OCI-M2 (cell line): ENCODE data around the gene TMEM94.
"Not testable (repeated sequence)": the region's sequence is repeated elsewhere in the genome, so short reads cannot be mapped to it uniquely, and the experiment has no call there.

Experiments used
- DNase-seq: peaks from one replicate; lab custom pipeline; 2025; ENCODE audit not compliant: unreplicated experiment; lab: John Stamatoyannopoulos, UW

TMEM94 gene

GRCh38 chr17:75456417-75457046 lies at the start of gene TMEM94:
TSS of gene TMEM94 (plus strand) at chr17:75456635. CDS start at chr17:75471906, 15,271 bp downstream.
- peak; percentile 69 for DNase-seq

DNA sequence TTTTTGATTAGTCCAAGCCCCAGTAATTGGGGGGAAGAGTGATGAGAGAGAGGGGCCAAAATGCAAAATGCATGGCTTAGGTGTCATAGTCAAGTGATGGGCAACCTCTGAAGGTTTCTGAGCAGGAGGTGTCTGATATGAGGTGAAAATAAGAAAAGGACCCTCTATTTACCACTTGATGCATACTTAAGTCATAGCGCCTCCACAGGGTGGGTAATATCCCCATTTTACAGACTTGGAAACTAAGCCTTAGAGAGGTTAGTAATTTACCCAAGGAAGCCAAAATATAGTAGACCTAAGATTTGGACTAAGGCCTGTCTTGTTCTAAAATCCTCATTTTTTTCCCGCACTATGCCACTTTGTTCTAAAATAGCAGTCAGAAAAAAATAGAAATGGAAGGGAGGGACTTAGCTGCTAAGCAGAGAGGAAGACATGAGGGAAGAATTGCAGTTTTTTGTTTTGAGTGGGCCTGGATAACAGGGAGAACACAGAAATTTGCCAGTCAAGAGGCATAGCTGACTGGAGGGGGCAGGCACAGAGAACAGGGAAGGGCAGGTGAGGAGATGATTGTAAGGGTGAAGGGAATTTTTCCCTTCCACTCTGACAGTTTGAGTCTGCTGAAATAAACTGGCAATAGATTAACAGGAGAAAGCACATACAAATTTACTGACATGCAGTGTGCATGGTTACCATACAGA lies 48.6 kb upstream of the TMEM94 start:
- DNase-seq: no peak

GRCh38 chr17:75410141-75410540 lies 46.3 kb upstream of the TMEM94 start:
- DNase-seq: no peak

DNA sequence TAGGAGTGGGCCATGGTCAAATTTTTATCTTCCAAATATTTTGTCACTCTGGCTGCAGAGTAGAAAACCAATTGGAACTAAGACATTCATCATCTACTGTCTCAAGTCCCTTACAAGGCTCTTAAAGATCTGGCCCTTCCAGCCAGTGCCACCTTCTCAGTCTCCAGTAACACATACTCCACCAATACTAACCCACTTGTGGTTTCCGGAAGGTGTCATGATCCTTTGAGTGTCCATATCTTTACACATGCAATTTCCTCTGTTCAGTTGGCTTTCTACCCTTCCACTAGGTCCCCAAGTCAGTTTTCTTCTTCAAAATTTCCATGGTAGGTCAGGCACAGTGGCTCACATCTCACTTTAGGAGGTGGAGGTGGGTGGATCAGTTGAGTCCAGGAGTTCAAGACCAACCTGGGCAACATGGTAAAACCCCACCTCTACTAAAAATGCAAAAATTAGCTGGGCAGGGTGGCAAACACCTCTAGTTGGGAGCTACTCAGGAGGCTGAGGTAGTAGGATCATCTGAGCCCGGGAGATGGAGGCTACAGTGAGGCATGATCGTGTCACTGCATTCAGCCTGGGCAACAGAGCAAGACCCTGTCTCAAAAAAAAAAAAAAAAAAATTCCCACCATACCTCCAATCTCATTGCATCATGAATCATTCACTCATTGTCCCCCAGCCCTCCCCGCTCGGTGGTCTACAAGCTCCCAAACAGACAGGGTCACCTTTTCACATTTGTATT lies 44.9 kb upstream of the TMEM94 start:
- DNase-seq: no peak

DNA sequence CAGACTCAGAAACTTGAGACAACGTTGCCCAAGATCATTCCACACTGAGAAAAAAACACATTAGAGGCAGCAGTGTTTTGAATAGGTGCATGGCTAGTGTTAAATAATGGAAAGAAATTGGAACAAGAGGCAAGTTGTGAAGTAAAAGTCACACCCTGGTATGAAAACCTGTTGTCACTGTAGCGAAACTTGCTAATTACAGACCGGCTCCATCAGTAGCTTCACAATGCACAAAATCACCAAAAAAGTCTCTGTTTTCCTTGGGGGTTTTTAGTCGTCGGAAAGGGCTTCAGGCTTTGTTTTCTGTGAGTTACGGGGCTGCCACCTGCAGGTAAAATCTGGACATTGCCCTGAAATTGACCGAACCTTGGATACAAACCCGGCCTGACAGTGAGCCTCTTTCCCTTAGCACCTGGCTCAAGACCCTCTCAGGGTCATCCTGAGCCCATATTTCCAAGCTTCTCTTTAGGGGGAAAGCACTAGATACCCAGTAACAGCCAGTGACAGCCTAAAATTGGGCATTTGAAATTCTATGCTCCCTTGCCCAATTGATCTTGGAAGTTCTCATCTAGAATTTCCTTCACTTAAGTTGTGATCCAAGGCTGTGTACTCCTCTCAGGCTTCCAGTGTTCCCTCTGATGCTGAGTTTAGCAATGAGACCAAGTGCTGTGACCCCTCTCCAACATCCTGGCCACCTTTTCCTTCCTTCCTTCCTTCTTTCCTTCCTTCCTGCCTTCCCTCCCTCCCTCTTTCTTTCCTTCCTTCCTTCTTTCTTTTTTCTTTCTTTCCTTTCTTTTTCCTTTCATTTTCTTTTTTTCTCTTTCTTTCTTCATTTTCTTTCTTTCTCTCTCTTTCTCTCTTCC lies 43.7 kb upstream of the TMEM94 start:
- DNase-seq: peak; percentile 42

DNA sequence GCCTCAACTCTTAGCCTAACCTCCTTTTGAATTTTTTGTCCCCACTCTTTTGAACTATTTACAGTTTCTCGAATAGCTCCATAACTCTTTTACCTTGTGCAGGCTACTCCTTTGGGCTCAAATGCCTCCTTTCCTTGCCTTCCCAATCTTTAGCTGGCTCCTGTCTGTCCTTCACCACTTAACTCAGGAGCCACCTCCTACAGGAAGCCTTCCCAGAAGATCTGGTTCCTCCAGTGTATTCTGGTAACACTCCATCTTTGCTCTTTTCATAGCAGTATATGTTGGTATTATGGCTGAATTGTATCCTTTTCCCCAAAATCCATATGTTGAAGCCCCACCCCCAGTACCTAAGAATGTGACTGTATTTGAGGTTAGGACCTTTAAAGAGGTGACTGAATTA lies 41.9 kb upstream of the TMEM94 start:
- DNase-seq: no peak

GRCh38 chr17:75416006-75416405 lies 40.4 kb upstream of the TMEM94 start:
- DNase-seq: no peak

- DNase-seq: no peak
These were observed 39.3 kb upstream of the TMEM94 start for GRCh38 chr17:75417054-75417580.

DNA sequence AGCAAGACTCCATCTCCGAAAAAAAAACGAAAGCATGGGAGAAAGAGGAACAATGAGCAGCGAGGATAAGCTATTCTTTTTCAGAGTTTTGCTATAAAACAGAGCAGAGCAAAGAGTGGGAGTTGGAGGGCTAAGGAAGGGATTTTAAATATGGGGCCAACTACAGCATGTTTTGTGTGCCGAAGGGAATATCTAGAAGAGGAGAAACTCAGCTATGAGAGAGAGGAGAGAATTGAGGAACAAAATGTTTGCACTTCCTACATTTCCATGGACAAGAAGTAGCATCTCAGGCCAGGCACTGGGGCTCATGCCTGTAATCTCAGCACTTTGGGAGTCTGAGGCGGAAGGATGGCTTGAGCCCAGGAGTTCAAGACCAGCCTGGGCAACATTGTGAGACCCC lies 37.9 kb upstream of the TMEM94 start:
- DNase-seq: no peak

- no peak for DNase-seq
These were observed 27.6 kb upstream of the TMEM94 start for GRCh38 chr17:75428543-75429469.

- DNase-seq: no peak
These were observed 26.1 kb upstream of the TMEM94 start for GRCh38 chr17:75430159-75430974.

DNA sequence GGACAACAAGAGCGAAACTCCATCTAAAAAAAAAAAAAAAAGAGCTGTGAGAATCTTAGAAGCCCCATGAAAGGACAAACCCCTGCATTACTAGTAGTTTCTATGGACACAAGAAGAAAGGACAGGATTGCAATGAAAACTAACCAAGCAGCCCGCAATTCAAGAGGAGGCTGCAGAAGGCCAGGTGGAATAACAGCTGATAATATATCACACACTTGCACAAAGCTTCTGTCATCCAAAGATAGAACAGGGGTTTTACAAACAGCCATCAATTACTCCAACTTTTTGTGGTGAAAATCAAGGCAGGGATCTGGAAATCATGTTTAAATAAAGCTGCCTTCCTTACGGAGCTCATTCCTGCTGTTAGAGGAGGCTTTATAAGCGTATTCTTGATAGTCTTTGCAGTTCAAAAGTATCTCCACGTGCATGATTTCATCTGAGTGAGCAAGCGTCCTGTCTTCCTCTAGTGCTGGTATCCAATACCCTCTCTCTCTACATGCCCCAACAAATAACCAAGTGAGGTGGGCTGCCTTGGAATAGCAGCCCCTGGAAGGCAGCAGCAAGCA lies 23.1 kb upstream of the TMEM94 start:
- DNase-seq: no peak

DNA sequence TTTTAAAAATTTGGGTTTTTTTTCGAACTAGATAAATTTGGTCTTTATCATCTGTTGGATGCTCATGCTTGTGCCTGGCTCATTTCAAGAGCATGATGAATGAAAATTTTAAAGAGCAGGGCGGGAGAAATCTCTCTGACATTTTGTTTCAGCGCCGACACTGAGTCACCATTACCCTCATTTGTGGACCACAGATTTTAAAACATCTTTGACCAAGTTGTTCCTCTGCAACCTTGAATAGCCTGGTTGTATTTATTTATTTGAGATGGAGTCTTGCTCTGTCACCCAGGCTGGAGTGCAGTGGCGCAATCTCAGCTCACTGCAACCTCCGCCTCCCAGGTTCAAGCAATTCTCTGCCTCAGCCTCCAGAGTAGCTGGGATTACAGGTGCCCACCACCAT lies 22.0 kb upstream of the TMEM94 start:
- DNase-seq: not testable (repeated sequence)

DNA sequence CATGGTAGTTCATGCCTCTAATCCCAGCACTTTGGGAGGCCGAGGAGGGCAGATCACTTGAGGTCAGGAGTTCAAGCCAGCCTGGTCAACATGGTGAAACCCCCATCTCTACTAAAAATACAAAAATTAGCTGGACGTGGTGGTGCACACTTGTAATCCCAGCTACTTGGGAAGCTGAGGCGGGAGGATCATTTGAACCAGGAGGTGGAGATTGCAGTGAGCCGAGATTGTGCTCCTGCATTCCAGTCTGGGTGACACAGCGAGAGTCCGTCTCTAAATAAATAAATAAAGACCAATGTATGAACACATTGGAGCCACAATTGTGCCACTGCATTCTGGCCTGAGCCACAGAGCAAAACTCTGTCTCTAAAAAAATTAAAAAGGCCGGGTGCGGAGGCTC lies 19.0 kb upstream of the TMEM94 start:
- not testable (repeated sequence) for DNase-seq

DNA sequence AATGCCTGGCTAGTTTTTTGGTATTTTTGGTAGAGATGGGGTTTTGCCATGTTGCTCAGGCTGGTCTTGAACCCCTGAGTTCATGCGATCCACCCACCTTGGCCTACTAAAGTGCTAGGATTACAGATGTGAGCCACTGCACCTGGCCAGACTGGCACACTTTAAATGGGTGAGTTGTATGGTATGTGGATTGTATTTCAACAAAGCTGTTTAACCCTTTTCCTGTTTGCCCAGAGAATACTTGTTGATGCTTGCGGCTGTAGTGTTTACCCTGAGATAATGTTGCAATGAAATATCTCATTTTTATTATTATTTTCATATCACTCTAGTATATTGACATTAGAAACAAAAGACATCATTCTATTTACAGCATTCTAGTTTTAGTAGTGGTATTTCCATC lies 17.1 kb upstream of the TMEM94 start:
- DNase-seq: no peak

GRCh38 chr17:75440738-75441448 lies 15.5 kb upstream of the TMEM94 start:
- DNase-seq: no peak

GRCh38 chr17:75442168-75443103 lies 14.0 kb upstream of the TMEM94 start:
- DNase-seq: no peak
